Activated naive CD8-positive, alpha-beta T cell (primary cell): Measurements from ENCODE around the gene RUNX2.

Experiments
- H3K27ac Mint-ChIP-seq: one replicate; pipeline ENCODE4 v1.8.0; 2021; ENCODE audit warnings: mixed read lengths
- H3K27me3 Mint-ChIP-seq: one replicate; pipeline ENCODE4 v1.8.0; 2021; ENCODE audit warnings: mixed read lengths
- H3K36me3 Mint-ChIP-seq: one replicate; pipeline ENCODE4 v1.8.0; 2021; ENCODE audit warnings: mixed read lengths
- H3K4me1 Mint-ChIP-seq: one replicate; pipeline ENCODE4 v1.8.0; 2021; ENCODE audit warnings: low read depth, mixed read lengths
- H3K4me3 Mint-ChIP-seq: one replicate; pipeline ENCODE4 v1.8.0; 2021; ENCODE audit warnings: mild to moderate bottlenecking, mixed read lengths
- H3K9me3 Mint-ChIP-seq: one replicate; pipeline ENCODE4 v1.8.0; 2021; ENCODE audit warnings: low read depth, mixed read lengths

The RUNX2 gene

DNA sequence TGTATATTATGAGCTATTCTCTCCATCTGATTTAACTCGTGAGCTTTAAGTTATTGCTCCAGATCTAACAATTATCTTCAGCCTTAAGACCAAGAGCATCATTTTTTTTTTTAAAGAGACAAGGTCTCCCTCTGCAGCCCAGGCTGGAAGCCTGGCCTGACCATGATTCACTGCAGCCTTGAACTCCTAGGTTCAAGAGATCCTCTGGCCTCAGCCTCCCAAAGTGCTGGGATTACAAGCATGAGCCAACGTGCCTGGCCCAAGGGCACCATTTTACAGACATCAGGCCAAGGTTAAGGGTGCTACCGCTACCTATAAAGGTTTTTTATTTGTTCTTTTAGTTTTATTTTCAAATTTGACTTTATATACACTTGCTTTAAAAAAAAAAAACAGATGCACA lies 47.3 kb downstream of the RUNX2 start:
- Mint-ChIP-seq H3K27me3 (no peaks in the 10 kb centered on the region), H3K9me3 (no peaks in the 10 kb centered on the region), H3K4me1 (peaks cover 50% of the 10 kb centered on the region), H3K36me3 (no peaks in the 10 kb centered on the region), H3K27ac (peak overlapping the region; percentile 56), H3K4me3 (peak overlapping the region; percentile 3)

DNA sequence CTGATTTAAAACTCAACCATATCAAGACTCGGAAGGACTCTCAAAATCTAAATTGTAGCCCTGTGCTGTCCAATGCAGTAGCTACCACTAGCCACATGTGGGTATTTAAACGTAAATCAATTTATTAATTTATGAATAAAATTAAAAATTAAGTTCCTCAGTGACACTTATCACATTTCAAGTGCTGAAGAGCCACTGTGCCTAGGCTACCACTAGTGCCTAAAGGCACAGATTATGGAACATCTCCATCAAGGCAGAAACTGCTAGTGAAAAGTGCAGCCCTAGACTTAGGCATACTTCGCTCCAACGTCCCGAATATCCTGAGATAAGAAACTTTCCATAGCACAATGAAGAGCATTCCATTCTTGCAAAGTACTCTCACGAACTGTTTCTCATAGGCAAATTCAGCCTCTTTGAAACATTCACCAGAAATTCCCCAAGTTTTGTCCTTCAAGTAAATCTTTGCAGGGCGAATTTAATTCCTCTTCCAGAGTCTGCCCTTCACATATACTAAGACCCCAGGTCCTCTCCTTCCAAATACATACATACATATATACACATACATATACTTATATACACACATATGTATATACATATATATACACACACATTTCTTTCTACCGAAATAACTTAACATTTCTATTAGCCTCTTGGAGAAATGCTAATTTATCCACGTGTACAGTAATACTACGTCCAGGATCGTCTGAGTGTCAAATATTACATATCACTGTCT lies 48.3 kb downstream of the RUNX2 start:
- Mint-ChIP-seq H3K9me3 (no peaks in the 10 kb centered on the region), H3K36me3 (no peaks in the 10 kb centered on the region), H3K4me1 (peaks cover 41% of the 10 kb centered on the region), H3K27ac (peak overlapping the region; percentile 96), H3K27me3 (no peaks in the 10 kb centered on the region), H3K4me3 (peak overlapping the region; percentile 88)

DNA sequence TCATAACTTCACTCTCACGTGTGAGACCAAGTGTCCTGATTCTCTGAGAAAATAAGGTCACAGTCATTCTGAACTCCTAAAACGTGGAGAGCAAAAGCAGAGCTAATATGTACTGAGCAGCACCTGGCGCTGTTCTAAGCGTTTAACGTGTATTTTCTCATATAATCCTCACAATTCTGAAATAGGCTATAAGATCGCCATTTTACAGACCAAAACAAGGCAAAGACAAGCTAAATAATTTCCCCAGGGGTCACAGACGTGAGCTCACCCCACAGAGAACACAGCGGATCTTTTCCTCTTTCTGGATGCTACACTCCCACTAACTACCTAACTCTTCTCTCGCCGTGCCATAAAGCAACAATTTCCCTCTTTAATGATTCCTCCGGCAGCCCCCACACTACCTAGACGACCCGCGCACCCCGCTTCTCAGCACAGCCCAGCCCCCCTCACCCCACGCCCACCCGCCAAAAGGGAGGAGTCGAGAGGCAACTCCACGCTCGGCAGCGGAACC lies 49.0 kb downstream of the RUNX2 start:
- Mint-ChIP-seq H3K27me3 (no peaks in the 10 kb centered on the region), H3K4me3 (peak overlapping the region; percentile 88), H3K36me3 (no peaks in the 10 kb centered on the region), H3K9me3 (no peaks in the 10 kb centered on the region), H3K4me1 (peaks cover 35% of the 10 kb centered on the region), H3K27ac (peak overlapping the region; percentile 96)

GRCh38 chr6:45377554-45378333 lies 49.6 kb downstream of the RUNX2 start, which contains the start of gene SUPT3H:
SUPT3H (minus strand) TSS chr6:45377934.
- Mint-ChIP-seq H3K27ac (peak within 1 kb of the TSS; percentile 96), H3K4me3 (peak within 1 kb of the TSS; percentile 88), H3K36me3 (no peaks in the 10 kb centered on the region), H3K27me3 (no peaks in the 10 kb centered on the region), H3K9me3 (no peaks in the 10 kb centered on the region), H3K4me1 (peaks cover 33% of the 10 kb centered on the region)

GRCh38 chr6:45378334-45378926 lies 50.3 kb downstream of the RUNX2 start:
- H3K4me1 Mint-ChIP-seq = peaks cover 31% of the 10 kb centered on the region
- H3K4me3 Mint-ChIP-seq = peak overlapping the region; percentile 88
- H3K9me3 Mint-ChIP-seq = no peaks in the 10 kb centered on the region
- H3K27ac Mint-ChIP-seq = peak overlapping the region; percentile 96
- no peaks in the 10 kb centered on the region for H3K27me3 Mint-ChIP-seq
- no peaks in the 10 kb centered on the region for H3K36me3 Mint-ChIP-seq

DNA sequence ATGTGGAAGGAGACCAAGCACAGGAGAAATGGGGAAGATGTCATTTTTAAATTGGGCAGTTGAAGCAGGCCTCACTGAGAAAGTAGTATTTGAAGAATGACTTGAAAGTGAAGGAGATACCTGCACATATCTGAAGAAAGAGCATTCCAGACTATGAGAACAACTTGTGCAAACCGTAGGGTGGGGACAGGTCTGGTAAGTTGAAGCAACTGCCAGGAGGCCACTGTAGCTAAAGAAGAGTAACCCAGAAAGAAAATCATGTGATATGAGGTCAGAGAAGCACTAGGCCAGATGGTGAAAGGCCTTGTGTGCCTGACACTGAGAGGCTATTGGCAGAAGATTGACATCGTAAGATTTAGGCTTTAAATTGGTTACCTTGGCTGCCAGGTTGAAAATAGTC lies 54.3 kb downstream of the RUNX2 start:
- Mint-ChIP-seq H3K9me3 (no peaks in the 10 kb centered on the region), H3K27ac (no peak overlapping the region), H3K4me1 (peaks cover 11% of the 10 kb centered on the region), H3K36me3 (peaks cover 2% of the 10 kb centered on the region), H3K4me3 (no peak overlapping the region), H3K27me3 (no peaks in the 10 kb centered on the region)

DNA sequence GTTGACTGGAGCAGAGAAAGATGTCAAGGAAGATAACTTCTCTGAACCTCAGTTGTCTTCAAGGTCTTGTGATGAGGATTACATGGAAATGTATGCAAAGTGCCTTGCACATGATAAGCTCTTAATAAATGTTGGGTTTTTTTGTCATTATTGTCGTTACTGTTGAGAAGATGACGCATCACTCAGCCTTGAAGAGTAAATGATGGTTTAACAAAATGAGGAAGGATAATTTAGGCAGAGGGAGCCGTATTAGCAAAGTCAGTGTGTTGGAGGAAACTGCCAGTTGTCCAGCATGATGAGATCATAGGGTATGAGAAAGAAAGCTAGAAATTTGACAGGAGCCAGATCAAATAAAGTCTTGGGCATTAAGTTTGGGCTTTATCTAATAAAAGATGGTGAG lies 58.4 kb downstream of the RUNX2 start:
- peaks cover 10% of the 10 kb centered on the region for H3K36me3 Mint-ChIP-seq
- no peak overlapping the region for H3K4me3 Mint-ChIP-seq
- peaks cover 2% of the 10 kb centered on the region for H3K9me3 Mint-ChIP-seq
- no peaks in the 10 kb centered on the region for H3K27me3 Mint-ChIP-seq
- H3K4me1 Mint-ChIP-seq = peaks cover 12% of the 10 kb centered on the region
- no peak overlapping the region for H3K27ac Mint-ChIP-seq

DNA sequence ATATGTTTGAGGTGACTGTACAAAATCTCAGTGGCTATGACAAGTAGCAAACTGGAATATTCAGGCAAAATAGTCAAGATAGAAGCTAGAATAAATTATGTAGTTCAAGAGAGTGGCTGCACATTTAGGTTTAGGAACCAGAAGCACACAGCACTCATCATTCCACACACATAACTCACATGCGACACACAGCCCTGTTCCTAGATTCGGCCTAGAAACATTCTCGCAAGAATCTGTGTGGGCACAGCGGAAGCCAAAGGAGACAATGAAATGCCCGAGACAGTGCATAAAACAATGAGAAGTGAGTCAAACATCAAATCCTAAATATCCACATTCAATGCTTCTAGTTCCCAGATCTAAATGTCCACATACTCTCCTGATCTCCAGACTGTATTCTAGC lies 59.1 kb downstream of the RUNX2 start:
- Mint-ChIP-seq H3K4me1 (peaks cover 12% of the 10 kb centered on the region), H3K27me3 (no peaks in the 10 kb centered on the region), H3K4me3 (no peak overlapping the region), H3K9me3 (peaks cover 3% of the 10 kb centered on the region), H3K36me3 (peaks cover 12% of the 10 kb centered on the region), H3K27ac (no peak overlapping the region)

- no peaks in the 10 kb centered on the region for H3K27me3 Mint-ChIP-seq
- peaks cover 18% of the 10 kb centered on the region for H3K36me3 Mint-ChIP-seq
- H3K4me3 Mint-ChIP-seq = no peak overlapping the region
- H3K9me3 Mint-ChIP-seq = peaks cover 3% of the 10 kb centered on the region
- peaks cover 10% of the 10 kb centered on the region for H3K4me1 Mint-ChIP-seq
- H3K27ac Mint-ChIP-seq = no peak overlapping the region
These were observed 60.2 kb downstream of the RUNX2 start for GRCh38 chr6:45388328-45388727.

GRCh38 chr6:45394586-45395095 lies 66.5 kb downstream of the RUNX2 start:
- H3K4me1 Mint-ChIP-seq = peaks cover 21% of the 10 kb centered on the region
- peaks cover 3% of the 10 kb centered on the region for H3K9me3 Mint-ChIP-seq
- H3K27ac Mint-ChIP-seq = no peak overlapping the region
- H3K27me3 Mint-ChIP-seq = no peaks in the 10 kb centered on the region
- peaks cover 18% of the 10 kb centered on the region for H3K36me3 Mint-ChIP-seq
- H3K4me3 Mint-ChIP-seq = no peak overlapping the region

DNA sequence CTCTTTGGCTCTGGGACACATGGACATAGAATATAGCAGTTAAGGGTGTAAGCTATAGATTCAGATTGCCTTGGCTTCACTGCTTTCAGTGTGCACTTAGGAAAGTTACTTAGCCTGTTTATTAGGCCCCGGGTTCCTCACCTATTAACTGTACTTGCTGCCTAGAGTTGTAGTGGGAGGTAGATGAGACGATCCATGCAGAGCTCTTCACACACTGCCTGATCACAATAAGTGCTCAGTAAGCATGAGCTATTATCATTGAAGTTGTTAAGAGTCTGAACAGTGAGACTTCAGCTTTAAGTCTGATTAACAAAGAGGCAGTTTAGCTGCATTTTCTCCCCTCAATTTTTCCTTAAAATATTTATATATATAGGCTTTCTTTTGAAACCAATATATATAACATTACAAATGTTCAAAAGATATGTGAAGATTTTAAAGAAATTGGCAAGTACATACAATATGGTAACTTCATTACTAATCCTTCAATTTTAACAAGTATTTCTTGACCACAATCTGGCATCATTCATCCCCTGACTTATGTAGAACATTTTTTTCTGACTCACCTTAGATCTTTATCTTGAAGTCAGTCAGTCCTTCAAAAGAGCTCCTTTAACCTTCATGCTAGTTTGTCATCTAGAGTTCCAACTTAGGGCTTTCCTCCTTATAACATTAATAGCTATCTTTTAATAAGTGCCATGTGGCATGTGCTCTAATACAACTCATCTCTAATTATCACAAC lies 70.1 kb downstream of the RUNX2 start:
- Mint-ChIP-seq H3K36me3 (peaks cover 5% of the 10 kb centered on the region), H3K9me3 (no peaks in the 10 kb centered on the region), H3K4me1 (peaks cover 15% of the 10 kb centered on the region), H3K27ac (no peak overlapping the region), H3K4me3 (no peak overlapping the region), H3K27me3 (no peaks in the 10 kb centered on the region)

DNA sequence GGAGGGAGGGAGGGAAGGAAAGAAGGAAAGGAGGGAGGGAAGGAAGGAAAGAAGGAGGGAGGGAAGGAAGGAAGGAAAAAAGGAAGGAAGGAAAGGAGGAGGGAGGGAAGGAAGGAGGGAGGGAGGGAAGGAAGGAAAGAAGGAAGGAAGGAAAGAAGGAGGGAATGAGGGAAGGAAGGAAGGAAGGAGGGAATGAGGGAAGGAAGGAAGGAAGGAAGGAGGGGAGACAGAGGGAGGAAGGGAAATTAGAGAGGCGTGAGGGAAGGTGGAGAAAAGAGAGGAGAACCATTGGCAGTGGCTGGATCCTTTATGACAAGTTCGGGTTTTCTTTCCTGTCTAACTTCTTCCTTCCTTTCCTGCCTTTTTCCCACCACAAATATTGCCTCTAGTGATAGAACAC lies 71.9 kb downstream of the RUNX2 start:
- peaks cover 15% of the 10 kb centered on the region for H3K4me1 Mint-ChIP-seq
- H3K9me3 Mint-ChIP-seq = no peaks in the 10 kb centered on the region

GRCh38 chr6:45411959-45412358 lies 83.8 kb downstream of the RUNX2 start:
- H3K27me3 Mint-ChIP-seq = no peaks in the 10 kb centered on the region
- H3K9me3 Mint-ChIP-seq = no peaks in the 10 kb centered on the region
- peaks cover 5% of the 10 kb centered on the region for H3K36me3 Mint-ChIP-seq
- H3K27ac Mint-ChIP-seq = no peak overlapping the region
- peaks cover 14% of the 10 kb centered on the region for H3K4me1 Mint-ChIP-seq
- no peak overlapping the region for H3K4me3 Mint-ChIP-seq

More for the DNA sequence above, 71.9 kb downstream of the RUNX2 start:
- Mint-ChIP-seq H3K27me3 (no peaks in the 10 kb centered on the region), H3K4me3 (no peak overlapping the region), H3K27ac (no peak overlapping the region), H3K36me3 (peaks cover 7% of the 10 kb centered on the region)

DNA sequence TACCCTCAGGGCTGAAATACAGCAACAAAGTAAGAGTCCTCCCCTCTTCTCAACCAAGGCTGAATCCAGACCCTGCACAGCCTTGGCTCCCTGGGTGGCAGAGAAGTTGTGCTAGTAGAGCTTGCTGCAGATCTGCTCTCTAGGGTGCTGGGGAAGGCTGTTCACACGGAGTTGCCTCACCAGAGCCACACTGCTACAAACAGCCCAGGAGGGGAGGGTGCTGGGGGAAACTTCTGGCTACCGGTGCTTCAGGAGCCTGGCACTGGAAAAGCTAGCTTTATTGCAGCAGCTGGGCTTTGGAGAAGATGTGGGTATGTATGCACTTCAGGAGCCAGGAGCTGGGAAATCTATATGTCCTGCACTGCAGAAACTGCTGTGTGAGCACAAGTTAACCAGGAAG lies 87.2 kb downstream of the RUNX2 start:
- Mint-ChIP-seq H3K36me3 (no peaks in the 10 kb centered on the region), H3K9me3 (no peaks in the 10 kb centered on the region), H3K27ac (no peak overlapping the region), H3K27me3 (no peaks in the 10 kb centered on the region), H3K4me1 (peaks cover 29% of the 10 kb centered on the region), H3K4me3 (no peak overlapping the region)
